ENCODE results near the gene SCARB1. TPM values are rescaled to one million over a fixed set of nuclear protein-coding genes. Genes with fewer than 3 reads are reported as not detected.

SCARB1 gene
- total RNA-seq, 1 donor: 11.3 TPM

- TF ChIP-seq CTCF (IDR thresholded peaks at IDR 0.05; ENCODE audit: insufficient read depth, low read length): no peak
- H3K4me3 ChIP-seq (ENCODE audit: low read depth, low read length): no peak overlapping the region
- no peak for DNase-seq (ENCODE audit: low read depth)
Observed at GRCh38 chr12:124848621-124849380, 14.9 kb downstream of the SCARB1 start.

- H3K4me3 ChIP-seq (ENCODE audit: low read depth, low read length): no peak overlapping the region
- TF ChIP-seq CTCF (IDR thresholded peaks at IDR 0.05; ENCODE audit: insufficient read depth, low read length): no peak
- no peak for DNase-seq (ENCODE audit: low read depth)
Observed at GRCh38 chr12:124847113-124848074, 16.3 kb downstream of the SCARB1 start.

GRCh38 chr12:124844411-124845397 lies 19.0 kb downstream of the SCARB1 start:
- H3K4me3 ChIP-seq (ENCODE audit: low read depth, low read length): no peak overlapping the region
- no peak for DNase-seq (ENCODE audit: low read depth)
- no peak for TF ChIP-seq CTCF (IDR thresholded peaks at IDR 0.05; ENCODE audit: insufficient read depth, low read length)

- no peak for TF ChIP-seq CTCF (IDR thresholded peaks at IDR 0.05; ENCODE audit: insufficient read depth, low read length)
- DNase-seq (ENCODE audit: low read depth): no peak
- H3K4me3 ChIP-seq (ENCODE audit: low read depth, low read length): no peak overlapping the region
Observed at GRCh38 chr12:124842800-124843510, 20.7 kb downstream of the SCARB1 start.

GRCh38 chr12:124842073-124842749 lies 21.5 kb downstream of the SCARB1 start:
- H3K4me3 ChIP-seq (ENCODE audit: low read depth, low read length): no peak overlapping the region
- no peak for TF ChIP-seq CTCF (IDR thresholded peaks at IDR 0.05; ENCODE audit: insufficient read depth, low read length)
- no peak for DNase-seq (ENCODE audit: low read depth)
